B cell (primary cell): ENCODE results near the gene DCDC2B. TPM values are rescaled to one million over a fixed set of nuclear protein-coding genes. Genes with fewer than 3 reads are reported as not detected.

Experiments used
- ATAC-seq: fragments of 200-7000 bp; cut with Tn5 transposase; one replicate; pipeline ENCODE4 v1.10.0; 2021; ENCODE audit warnings: low read depth, mild to moderate bottlenecking, moderate number of reproducible peaks, moderate library complexity
- CTCF ChIA-PET: fragments of 350-600 bp; sonication (Branson Sonifier 250); formaldehyde crosslinking; loops from one replicate; lab custom pipeline; 2021; ENCODE audit warnings: antibody characterized with exemption, inconsistent platforms; lab: Charles Lee
- POLR2A ChIA-PET: fragments of 350-600 bp; sonication (Branson Sonifier 250); formaldehyde crosslinking; loops from one replicate; lab custom pipeline; 2021; ENCODE audit warnings: antibody characterized with exemption; lab: Charles Lee
- DNase-seq: peaks from one replicate; pipeline ENCODE4 v3.0.0; 2013
- H2AFZ ChIP-seq: 2 replicates; pipeline ENCODE4 v1.6.1; 2012; ENCODE audit warnings: mild to moderate bottlenecking, low read depth, low read length; ENCODE audit not compliant: insufficient read depth, poor library complexity, severe bottlenecking
- H3K27ac ChIP-seq, 2 donors: 1 replicate in 1 of 2; 2 replicates in 1 of 2; pipeline ENCODE4 v1.5.1; 2012 to 2013; ENCODE audit warnings: low read length in 2 of 2, mild to moderate bottlenecking in 2 of 2, moderate library complexity in 1 of 2
- H3K27me3 ChIP-seq, 4 experiments: fragments of 200-600 bp in 1 of 4; sonication (generic) in 1 of 4; replicated peaks in 1 of 4; 1 replicate in 2 of 4; 2 replicates in 2 of 4; pipeline versions ENCODE4 v1.6.1 to v1.7.0; 2013 to 2016; ENCODE audit warnings: low read length in 3 of 4, mild to moderate bottlenecking in 2 of 4, mixed read lengths in 1 of 4, moderate library complexity in 1 of 4; ENCODE audit not compliant: insufficient read depth in 4 of 4, control insufficient read depth in 3 of 4; ENCODE audit errors: control extremely low read depth in 1 of 4
- H3K36me3 ChIP-seq, 2 experiments: replicated peaks in 1 of 2; 1 replicate in 1 of 2; 2 replicates in 1 of 2; pipeline versions ENCODE4 v1.6.1 to v1.7.1; 2013; ENCODE audit warnings: low read length in 1 of 2; ENCODE audit not compliant: insufficient read depth in 2 of 2, control insufficient read depth in 1 of 2; ENCODE audit errors: control extremely low read depth in 1 of 2, extremely low read depth in 1 of 2
- H3K4me1 ChIP-seq, 2 donors: fragments of 200-600 bp in 1 of 2; sonication (generic) in 1 of 2; 1 replicate in 1 of 2; 2 replicates in 1 of 2; pipeline versions ENCODE4 v1.5.1 to v1.6.1; 2013 to 2017; ENCODE audit warnings: low read length in 2 of 2; ENCODE audit not compliant: control insufficient read depth in 2 of 2, insufficient read depth in 2 of 2
- H3K4me2 ChIP-seq: replicated peaks from 2 replicates; pipeline ENCODE3; 2012; ENCODE audit warnings: mild to moderate bottlenecking, low read depth, low read length; ENCODE audit not compliant: poor library complexity, severe bottlenecking
- H3K4me3 ChIP-seq, 5 experiments: fragments of 200-600 bp in 1 of 5; sonication (generic) in 1 of 5; 1 replicate in 3 of 5; 2 replicates in 2 of 5; pipeline versions ENCODE4 v1.5.1 to v1.7.0; 2011 to 2016; ENCODE audit warnings: low read length in 4 of 5, mild to moderate bottlenecking in 4 of 5, low read depth in 2 of 5, control low read depth in 1 of 5, moderate library complexity in 1 of 5; ENCODE audit not compliant: insufficient read depth in 1 of 5; ENCODE audit errors: control extremely low read depth in 1 of 5, extremely low read depth in 1 of 5
- H3K79me2 ChIP-seq: fragments of 200-600 bp; sonication (generic); one replicate; pipeline ENCODE4 v1.6.0; 2016; ENCODE audit warnings: low read length; ENCODE audit not compliant: control insufficient read depth, insufficient read depth
- H3K9ac ChIP-seq: fragments of 200-600 bp; sonication (generic); 2 replicates; pipeline ENCODE4 v1.6.1; 2017; ENCODE audit warnings: mild to moderate bottlenecking, low read length, moderate library complexity
- H3K9me3 ChIP-seq, 3 donors: one replicate each; pipeline versions ENCODE4 v1.6.1 to v1.7.1; 2013; ENCODE audit warnings: low read length in 2 of 3; ENCODE audit not compliant: control insufficient read depth in 2 of 3, insufficient read depth in 1 of 3; ENCODE audit errors: control extremely low read depth in 1 of 3
- H4K20me1 ChIP-seq: 2 replicates; pipeline ENCODE4 v1.6.0; 2012; ENCODE audit warnings: mild to moderate bottlenecking, low read length; ENCODE audit not compliant: insufficient read depth, control insufficient read depth, poor library complexity, severe bottlenecking
- H3K27ac Mint-ChIP-seq: one replicate; pipeline ENCODE4 v1.8.0; 2021; ENCODE audit warnings: mixed read lengths
- H3K27me3 Mint-ChIP-seq: one replicate; pipeline ENCODE4 v1.8.0; 2021; ENCODE audit warnings: mixed read lengths
- H3K4me1 Mint-ChIP-seq: one replicate; pipeline ENCODE4 v1.8.0; 2021; ENCODE audit warnings: mixed read lengths
- H3K4me3 Mint-ChIP-seq: one replicate; pipeline ENCODE4 v1.8.0; 2021; ENCODE audit warnings: mixed read lengths
- H3K9me3 Mint-ChIP-seq: one replicate; pipeline ENCODE4 v1.8.0; 2022; ENCODE audit warnings: mixed read lengths; ENCODE audit not compliant: insufficient read depth
- EZH2 ChIP-seq: IDR thresholded peaks from 2 replicates; pipeline ENCODE4 v1.6.1; 2012; ENCODE audit warnings: borderline replicate concordance, low read depth, mild to moderate bottlenecking, moderate library complexity, low read length; ENCODE audit not compliant: insufficient read depth, poor library complexity, severe bottlenecking
- WGBS: methylation state at CpG from one replicate; pipeline ENCODE4 v1.1.5; 2013; ENCODE audit warnings: missing lambda C conversion rate; ENCODE audit not compliant: insufficient coverage; 5-methylcytosine and 5-hydroxymethylcytosine counted together
- intact Hi-C: fragments of 100-400 bp; cut with micrococcal nuclease; formaldehyde crosslinking; loops from one replicate; pipeline ENCODE4 v1.10.0; 2022
- polyA plus RNA-seq: library from polyadenylated mRNA; depleted of rRNA; stranded (reverse); fragments of >200 nt; gene quantifications from 2 replicates; pipeline ENCODE4 v1.2.3, GENCODE V29; 2012
- total RNA-seq, 2 donors: library from RNA; stranded (reverse); fragments of 120-200 nt in 1 of 2; gene quantifications; 1 replicate in 1 of 2; 2 replicates in 1 of 2; pipeline versions ENCODE4 v1.2.3 to v1.2.4, GENCODE V29; 2013 to 2022
- TF ChIP-seq, protein P1 (sequence below): fragments of 200-600 bp; IDR thresholded peaks from one replicate; pipeline ENCODE4 v1.8.0; 2022; ENCODE audit warnings: antibody characterized with exemption, mild to moderate bottlenecking

The DCDC2B gene
- total and polyA plus RNA-seq, 2 donors (not counting 1 experiment from before 2014, with no cell fraction given) = not detected

DNA sequence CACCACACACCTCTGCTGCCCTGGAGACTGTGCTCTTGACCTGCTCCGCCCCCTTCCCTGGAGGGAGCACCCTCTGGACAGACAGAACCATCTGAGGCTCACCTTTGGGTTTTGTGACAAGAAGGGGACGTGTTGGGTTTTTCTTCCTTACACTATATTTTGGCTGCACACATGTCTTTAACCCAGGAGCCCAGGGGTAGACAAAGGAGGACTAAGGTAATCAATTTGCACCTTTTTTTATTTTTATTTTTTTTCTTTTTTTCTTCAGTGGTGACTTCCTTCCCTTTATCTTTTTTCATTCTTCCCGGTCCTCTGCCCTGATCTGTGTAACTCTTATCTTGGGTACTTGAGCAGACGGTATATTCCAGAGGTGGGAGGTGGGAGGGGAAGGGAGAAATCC lies 37.9 kb upstream of the DCDC2B start:
- Mint-ChIP-seq H3K9me3 (no peaks in the 10 kb centered on the region), H3K4me1 (no peaks in the 10 kb centered on the region), H3K27me3 (no peaks in the 10 kb centered on the region), H3K27ac (no peak overlapping the region), H3K4me3 (no peak overlapping the region)
- no peak overlapping the region for H3K9ac ChIP-seq
- POLR2A ChIA-PET = no interaction called here
- H3K27ac ChIP-seq = no peak overlapping the region
- DNase-seq (no peak), ATAC-seq (no peak)
- intact Hi-C loops = no loop called here
- no peaks in the 10 kb centered on the region for H3K4me1 ChIP-seq
- no peak for TF ChIP-seq EZH2
- TF ChIP-seq, protein P1, sequence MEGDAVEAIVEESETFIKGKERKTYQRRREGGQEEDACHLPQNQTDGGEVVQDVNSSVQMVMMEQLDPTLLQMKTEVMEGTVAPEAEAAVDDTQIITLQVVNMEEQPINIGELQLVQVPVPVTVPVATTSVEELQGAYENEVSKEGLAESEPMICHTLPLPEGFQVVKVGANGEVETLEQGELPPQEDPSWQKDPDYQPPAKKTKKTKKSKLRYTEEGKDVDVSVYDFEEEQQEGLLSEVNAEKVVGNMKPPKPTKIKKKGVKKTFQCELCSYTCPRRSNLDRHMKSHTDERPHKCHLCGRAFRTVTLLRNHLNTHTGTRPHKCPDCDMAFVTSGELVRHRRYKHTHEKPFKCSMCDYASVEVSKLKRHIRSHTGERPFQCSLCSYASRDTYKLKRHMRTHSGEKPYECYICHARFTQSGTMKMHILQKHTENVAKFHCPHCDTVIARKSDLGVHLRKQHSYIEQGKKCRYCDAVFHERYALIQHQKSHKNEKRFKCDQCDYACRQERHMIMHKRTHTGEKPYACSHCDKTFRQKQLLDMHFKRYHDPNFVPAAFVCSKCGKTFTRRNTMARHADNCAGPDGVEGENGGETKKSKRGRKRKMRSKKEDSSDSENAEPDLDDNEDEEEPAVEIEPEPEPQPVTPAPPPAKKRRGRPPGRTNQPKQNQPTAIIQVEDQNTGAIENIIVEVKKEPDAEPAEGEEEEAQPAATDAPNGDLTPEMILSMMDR = no peak
- no peaks in the 10 kb centered on the region for H3K9me3 ChIP-seq
- H3K27me3 ChIP-seq = no peaks in the 10 kb centered on the region
- peaks cover 2% of the 10 kb centered on the region for H3K79me2 ChIP-seq
- no peak overlapping the region for H2AFZ ChIP-seq
- peaks cover 11 to 70% of the 10 kb centered on the region in 2 experiments for H3K36me3 ChIP-seq
- H4K20me1 ChIP-seq = no peaks in the 10 kb centered on the region
- no peak overlapping the region for H3K4me3 ChIP-seq
- WGBS = no CpG with 5 or more reads among the region's 4 CpGs
- CTCF ChIA-PET = interaction anchor here (1.0 kb wide), 1 partner anchor 44 kb away, joined by 3 read pairs; no protein-coding TSS in a partner anchor
- H3K4me2 ChIP-seq = no peak overlapping the region

DNA sequence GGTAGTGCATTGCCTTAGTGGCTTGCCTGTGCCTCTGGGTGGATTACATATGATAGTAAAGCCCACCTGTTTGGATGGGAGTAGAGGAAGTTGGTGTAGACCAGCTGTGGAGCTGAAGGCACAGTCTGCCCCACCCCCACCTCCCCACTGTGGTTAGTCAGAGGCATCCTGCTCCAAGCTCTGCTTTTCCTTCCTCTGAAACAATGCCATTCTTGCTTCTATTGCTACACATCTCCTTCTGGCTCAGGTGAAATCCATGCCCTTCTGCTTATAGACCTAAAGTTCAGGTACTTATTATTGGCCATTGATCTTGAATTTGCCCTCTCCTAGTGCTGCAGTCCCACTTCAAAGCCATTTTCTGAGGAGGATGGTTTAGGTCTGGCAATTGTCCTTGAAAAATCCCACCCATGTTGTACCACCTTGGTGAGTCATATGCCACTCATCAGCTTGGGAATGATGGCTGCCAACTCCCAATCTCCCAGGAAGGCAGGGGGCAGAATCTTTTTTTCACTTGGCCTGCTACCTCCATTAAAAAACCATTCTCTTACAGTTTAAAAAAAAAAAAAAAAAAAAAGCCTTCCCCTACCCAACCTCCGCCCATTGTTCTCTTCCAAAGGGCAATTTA lies 36.2 kb upstream of the DCDC2B start:
- H3K4me3 Mint-ChIP-seq = no peak overlapping the region

More for the DNA sequence above, 36.2 kb upstream of the DCDC2B start:
- no peak overlapping the region for H2AFZ ChIP-seq
- Mint-ChIP-seq H3K4me1 (no peaks in the 10 kb centered on the region), H3K9me3 (no peaks in the 10 kb centered on the region), H3K27me3 (no peaks in the 10 kb centered on the region), H3K27ac (no peak overlapping the region)
- no peak for TF ChIP-seq EZH2
- TF ChIP-seq, protein P1 = no peak
- intact Hi-C loops = no loop called here
- H3K4me3 ChIP-seq = no peak overlapping the region
- CTCF ChIA-PET = interaction anchor here (0.6 to 1.4 kb wide), 2 partner anchors 68 to 917 kb away, joined by 3 read pairs; no protein-coding TSS in a partner anchor
- no peak overlapping the region for H3K9ac ChIP-seq
- no CpG with 5 or more reads among the region's 1 CpG for WGBS
- H3K4me2 ChIP-seq = no peak overlapping the region
- DNase-seq (no peak), ATAC-seq (no peak)
- no peaks in the 10 kb centered on the region for H4K20me1 ChIP-seq
- no peaks in the 10 kb centered on the region for H3K27me3 ChIP-seq
- no peaks in the 10 kb centered on the region for H3K79me2 ChIP-seq
- POLR2A ChIA-PET = interaction anchor here (0.6 kb wide), 1 partner anchor 389 kb away, joined by 6 read pairs; no protein-coding TSS in a partner anchor
- H3K4me1 ChIP-seq = no peaks in the 10 kb centered on the region
- H3K36me3 ChIP-seq = peaks cover 5 to 58% of the 10 kb centered on the region in 2 experiments
- H3K9me3 ChIP-seq = no peaks in the 10 kb centered on the region
- no peak overlapping the region for H3K27ac ChIP-seq
